ENCODE measurements around the gene FAM117A. TPM values are rescaled to one million over a fixed set of nuclear protein-coding genes. Genes with fewer than 3 reads are reported as not detected.

FAM117A gene
- total RNA-seq, 6 donors from 2014 or later: 15.1 to 22.0 (median 18.2) TPM

GRCh38 chr17:49745175-49746139 lies 18.5 kb downstream of the FAM117A start:
- WGBS, 2 donors: 67 to 80% methylated on average over 1 of the region's 1 CpG
- Histone ChIP-seq H3K9me3 (no peaks in the 10 kb centered on the region), H3K36me3 (no peaks in the 10 kb centered on the region), H3K4me1 (peaks cover 25 to 38% (median 34%) of the 10 kb centered on the region in 4 donors), H3K27ac (no peak overlapping the region), H3K27me3 (no peaks in the 10 kb centered on the region), H3K4me3 (no peak overlapping the region)
- DNase-seq (no peak), ATAC-seq (ENCODE audit: low FRiP score in 2 of 2) (no peak)
- TF ChIP-seq EP300 (IDR thresholded peaks at IDR 0.05) (no peak), POLR2AphosphoS5 (IDR thresholded peaks at IDR 0.05) (no peak), CTCF (IDR thresholded peaks at IDR 0.05) (no peak), POLR2A (IDR thresholded peaks at IDR 0.05) (no peak)

- ATAC-seq (ENCODE audit: low FRiP score in 2 of 2) (peak in 1 of 2 donors; percentile 44), DNase-seq (no peak)
- Histone ChIP-seq H3K9me3 (no peaks in the 10 kb centered on the region), H3K36me3 (no peaks in the 10 kb centered on the region), H3K4me1 (peaks cover 41 to 55% (median 52%) of the 10 kb centered on the region in 4 donors), H3K27ac (peak overlapping the region; percentile 11 to 85 (median 48)), H3K4me3 (no peak overlapping the region), H3K27me3 (no peaks in the 10 kb centered on the region)
- 19 to 57% methylated on average over 1 of the region's 1 CpG for WGBS, 2 donors
- no peak for TF ChIP-seq EP300 (IDR thresholded peaks at IDR 0.05)
- TF ChIP-seq POLR2A (IDR thresholded peaks at IDR 0.05): no peak
- no peak for TF ChIP-seq CTCF (IDR thresholded peaks at IDR 0.05)
- no peak for TF ChIP-seq POLR2AphosphoS5 (IDR thresholded peaks at IDR 0.05)
These were observed 21.7 kb downstream of the FAM117A start for GRCh38 chr17:49742166-49742638.

- Histone ChIP-seq H3K36me3 (no peaks in the 10 kb centered on the region), H3K4me3 (no peak overlapping the region), H3K27me3 (no peaks in the 10 kb centered on the region), H3K27ac (peak overlapping the region; percentile 72 to 85 (median 78)), H3K9me3 (no peaks in the 10 kb centered on the region), H3K4me1 (peaks cover 41 to 54% (median 51%) of the 10 kb centered on the region in 4 donors)
- no peak for ATAC-seq (ENCODE audit: low FRiP score in 2 of 2)
- 40 to 59% methylated on average over 3 of the region's 3 CpGs for WGBS, 2 donors
- TF ChIP-seq CTCF (IDR thresholded peaks at IDR 0.05) (no peak), EP300 (IDR thresholded peaks at IDR 0.05) (no peak), POLR2A (IDR thresholded peaks at IDR 0.05) (no peak), POLR2AphosphoS5 (IDR thresholded peaks at IDR 0.05) (no peak)
- no peak for DNase-seq
These were observed 22.2 kb downstream of the FAM117A start for GRCh38 chr17:49741692-49742076.

- Histone ChIP-seq H3K27ac (peak overlapping the region; percentile 72 to 85 (median 78)), H3K27me3 (no peaks in the 10 kb centered on the region), H3K36me3 (no peaks in the 10 kb centered on the region), H3K4me3 (peak overlapping the region in 1 of 4 donors; percentile 1), H3K4me1 (peaks cover 41 to 54% (median 51%) of the 10 kb centered on the region in 4 donors), H3K9me3 (no peaks in the 10 kb centered on the region)
- DNase-seq (no peak), ATAC-seq (ENCODE audit: low FRiP score in 2 of 2) (no peak)
- 47 to 60% methylated on average over 5 of the region's 5 CpGs for whole genome bisulfite sequencing, 2 donors
- TF ChIP-seq POLR2AphosphoS5 (IDR thresholded peaks at IDR 0.05) (no peak), EP300 (IDR thresholded peaks at IDR 0.05) (no peak), CTCF (IDR thresholded peaks at IDR 0.05) (no peak), POLR2A (IDR thresholded peaks at IDR 0.05) (no peak)
These were observed 22.8 kb downstream of the FAM117A start for GRCh38 chr17:49741009-49741691.

Data from upper lobe of left lung (tissue), 6 donors.